GM19397 (cell line): ENCODE measurements around the gene TBX2.

Source experiments
- ATAC-seq: cut with Tn5 transposase; IDR thresholded peaks from one replicate; pipeline ENCODE4 v1.9.1; 2021; ENCODE audit warnings: mild to moderate bottlenecking, moderate library complexity; ENCODE audit not compliant: unreplicated experiment

The TBX2 gene

DNA sequence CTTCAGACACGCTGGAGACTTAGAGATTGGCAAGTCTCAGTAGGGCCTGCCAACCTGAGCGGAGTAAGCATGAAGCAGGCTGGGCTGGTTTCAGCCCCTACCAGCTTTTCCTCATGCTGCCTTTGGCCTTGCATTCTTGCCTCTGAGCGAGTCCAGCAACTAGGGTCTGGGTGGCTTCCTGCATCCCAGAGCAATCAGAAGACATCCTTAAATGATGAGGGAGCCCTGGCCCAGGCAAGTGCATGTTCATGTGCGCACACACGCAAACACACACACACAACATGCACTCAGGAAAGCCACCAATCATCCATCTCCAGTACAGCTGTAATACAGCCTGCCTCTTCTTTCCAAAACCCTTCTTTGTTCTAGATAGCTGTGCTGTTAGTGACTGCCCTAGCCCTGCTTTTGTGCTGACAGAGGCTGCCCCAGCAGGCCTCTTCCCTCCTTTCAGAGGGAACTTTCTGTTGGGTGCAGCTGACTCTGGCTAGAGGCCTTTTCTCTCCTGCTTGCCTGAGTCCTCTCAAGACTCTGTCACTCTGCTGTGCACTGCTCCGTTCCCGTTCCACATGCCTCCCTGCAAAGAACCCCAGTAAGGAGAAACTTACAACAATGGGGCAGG is 30.7 kb upstream of the TBX2 start:
- ATAC-seq, result no peak

DNA sequence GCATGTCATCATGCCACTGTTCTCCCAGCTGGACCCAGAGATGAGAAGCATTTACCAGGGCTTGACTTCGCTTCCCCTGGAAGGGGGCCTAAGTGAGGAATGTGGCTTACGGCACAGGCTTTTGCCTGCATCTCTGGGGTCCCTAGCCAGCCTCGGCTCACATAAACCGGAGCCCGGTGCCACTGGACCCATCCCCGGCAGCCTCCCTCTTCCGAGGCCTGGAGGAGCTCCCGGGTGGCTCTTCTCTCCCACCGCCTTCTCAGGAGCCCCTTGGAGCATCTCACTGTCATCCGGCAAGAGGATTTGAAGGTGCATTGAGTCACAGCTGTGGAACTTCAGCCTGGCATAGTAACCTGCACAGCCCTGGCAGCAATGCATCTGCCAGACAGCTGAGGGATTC is 29.9 kb upstream of the TBX2 start:
- no peak for ATAC-seq

DNA sequence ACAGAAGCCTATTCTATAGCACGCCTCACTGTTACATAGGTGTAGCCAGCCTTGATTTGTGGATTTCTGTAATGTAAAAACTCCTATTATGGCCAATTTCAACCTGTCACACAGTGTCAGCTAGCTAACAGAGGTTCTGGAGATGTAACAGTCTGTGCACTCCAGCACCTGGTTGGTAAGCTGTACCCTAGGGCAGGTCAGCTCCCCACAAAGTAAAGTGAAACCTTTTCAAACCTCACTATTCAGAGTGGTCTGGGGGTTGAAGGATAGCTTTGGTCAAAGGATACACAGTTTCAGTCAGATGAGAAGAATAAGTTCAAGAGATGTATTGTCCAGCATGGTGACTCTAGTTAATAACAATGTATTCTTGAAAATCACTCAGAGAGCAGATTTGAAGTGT is 28.5 kb upstream of the TBX2 start:
- ATAC-seq, result no peak

DNA sequence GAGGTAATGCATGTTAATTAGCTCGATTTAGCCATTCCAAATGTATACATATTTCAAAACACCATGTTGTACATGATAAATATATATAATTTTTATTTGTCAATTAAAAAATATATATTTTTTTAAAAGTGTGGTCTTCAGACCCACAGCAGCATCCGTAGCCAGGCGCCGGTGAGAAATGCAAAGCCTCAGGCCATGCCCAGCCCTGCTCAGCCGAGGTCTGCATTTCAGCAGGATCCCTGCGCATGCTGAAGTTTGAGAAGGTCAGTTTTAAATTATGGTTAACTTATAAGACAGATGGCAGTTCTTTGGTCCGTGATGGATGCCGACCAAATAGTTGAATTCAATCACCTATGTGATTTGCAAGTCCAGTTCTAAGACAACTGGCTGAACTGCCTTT is 28.0 kb upstream of the TBX2 start:
- no peak for ATAC-seq

DNA sequence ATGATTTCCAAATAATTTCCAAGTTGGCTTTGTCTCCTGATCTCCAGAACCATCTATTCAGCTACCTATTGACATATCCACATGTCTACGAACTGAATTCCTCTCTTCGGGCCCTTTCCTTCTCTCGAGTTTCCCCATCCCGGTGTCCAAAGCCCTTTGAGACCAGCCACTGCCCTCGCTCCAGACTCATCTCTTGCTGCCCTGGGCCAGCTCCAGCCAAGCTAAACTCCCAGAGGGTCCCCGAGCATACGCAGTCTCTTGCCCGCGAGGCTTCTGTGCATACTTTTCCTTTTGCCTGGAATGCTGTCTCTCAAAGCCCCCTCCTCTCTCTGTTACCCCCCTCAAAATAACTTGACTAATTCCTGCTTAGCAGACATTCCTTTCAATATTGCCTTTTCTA is 27.2 kb upstream of the TBX2 start:
- ATAC-seq, result no peak

DNA sequence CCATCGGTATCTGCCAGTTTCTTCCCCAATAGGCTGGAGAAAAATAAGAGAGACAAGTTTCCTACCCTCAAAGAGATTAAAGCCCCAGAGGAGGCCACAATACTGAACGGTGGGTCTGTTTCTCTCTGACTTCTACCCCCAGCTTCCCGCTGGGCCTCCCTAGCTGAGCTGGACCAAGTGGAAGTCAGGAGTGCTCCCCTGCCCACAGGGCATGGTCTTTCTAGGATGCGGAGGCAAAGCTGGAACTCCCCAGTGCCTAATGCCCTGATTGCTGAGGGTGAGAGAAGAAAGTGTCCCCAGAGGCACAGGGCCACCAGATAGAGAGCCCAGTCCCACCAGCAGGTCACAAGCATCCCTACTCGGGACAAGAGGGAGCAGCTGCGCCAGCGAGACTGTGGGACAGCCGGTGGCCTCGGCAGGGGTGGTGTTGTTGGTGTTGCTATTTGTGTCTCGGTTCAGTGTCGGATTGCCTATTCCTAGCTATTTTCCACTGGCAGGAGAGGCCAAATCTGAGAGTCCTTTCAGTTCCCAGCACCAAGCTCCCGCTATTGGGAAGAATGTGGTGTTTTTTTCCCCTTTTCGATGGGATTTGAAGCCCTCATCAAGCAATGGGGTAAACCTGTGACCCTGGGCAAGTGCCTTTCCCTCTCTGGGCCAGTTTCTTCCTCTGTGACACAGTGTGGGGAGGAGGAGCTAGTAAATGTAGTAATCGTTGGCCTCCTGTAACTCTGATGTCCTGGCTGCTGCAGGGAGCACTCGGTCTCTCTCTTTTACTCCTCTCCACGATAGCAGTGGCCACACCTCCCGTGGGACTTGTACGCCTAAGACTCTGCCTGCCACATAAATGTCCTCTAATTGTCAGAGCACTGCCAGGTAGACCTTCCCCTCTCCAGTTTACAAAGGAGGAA is 22.5 kb upstream of the TBX2 start:
- no peak for ATAC-seq

DNA sequence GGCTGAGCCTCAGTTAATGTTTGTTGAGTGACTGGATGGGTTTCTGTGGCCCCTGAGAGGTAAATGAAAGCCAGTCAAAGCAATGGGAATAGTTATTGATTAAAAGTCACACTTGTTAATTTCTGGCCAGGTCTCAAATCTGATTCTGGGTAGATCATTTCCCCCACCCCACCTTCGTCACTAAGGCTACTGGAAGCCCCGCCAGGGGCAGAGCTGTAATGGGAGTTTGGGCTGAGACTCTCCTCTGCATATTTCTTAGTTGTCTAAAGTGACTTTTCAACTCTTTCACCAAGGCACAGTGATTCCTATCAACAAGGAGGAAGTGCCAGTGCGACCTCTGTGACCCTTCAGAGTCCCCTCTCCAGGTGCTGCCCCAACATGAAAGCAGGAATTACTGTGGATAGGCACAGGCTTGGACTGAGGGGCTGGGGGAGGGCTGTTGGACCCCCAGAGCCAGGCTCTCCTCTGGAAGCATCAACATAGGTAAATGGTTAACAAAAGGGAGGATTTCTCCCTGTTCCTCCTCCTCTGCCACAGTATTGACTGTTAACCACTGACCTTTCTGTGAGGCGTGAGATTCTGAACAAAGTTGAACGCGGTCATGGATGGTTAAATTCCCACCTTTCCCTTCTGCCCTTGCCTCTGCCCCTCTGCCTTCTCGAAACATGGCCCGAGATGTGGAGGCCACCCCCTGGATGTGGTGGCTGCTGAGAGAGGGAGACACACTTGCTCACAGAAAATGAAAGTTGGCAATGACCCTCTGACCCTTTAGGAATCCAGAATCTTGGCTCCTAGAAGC is 20.8 kb upstream of the TBX2 start:
- no peak for ATAC-seq

DNA sequence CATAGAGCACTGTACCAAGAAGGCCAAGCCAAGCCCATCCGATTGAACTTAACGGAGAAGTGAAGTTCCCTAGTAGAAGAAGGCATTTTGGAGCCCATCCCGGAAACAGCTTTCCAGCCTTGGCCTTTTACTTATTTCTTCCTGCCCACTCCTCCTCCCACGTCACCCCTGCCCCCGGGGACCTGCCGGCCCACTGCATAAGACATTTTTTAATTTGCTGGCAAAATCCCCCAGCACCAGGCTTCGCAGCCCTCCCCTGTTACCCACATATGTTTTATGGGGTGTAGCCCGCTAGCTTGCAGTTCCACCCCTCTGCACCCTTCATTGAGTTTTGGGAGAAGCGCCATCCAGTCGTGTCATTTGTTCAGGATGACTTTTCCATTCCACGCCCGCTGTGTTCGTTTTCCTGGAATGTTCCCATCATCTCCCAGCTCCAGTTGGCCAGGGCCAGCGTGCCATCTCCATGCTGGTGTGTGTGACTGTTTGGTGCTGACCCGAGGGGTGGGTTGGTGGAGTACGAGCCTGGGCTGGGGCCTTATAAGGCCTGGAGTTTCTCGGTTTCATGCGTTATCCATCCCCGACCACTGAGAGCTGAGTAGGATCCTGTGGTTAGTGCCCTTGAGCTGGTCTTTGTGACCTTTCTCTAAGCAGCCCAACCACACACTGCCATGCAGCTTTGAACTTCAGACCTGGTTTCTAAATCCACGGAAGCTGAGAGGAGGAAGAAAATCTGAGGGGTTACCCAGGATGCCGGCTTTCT is 20.0 kb upstream of the TBX2 start:
- no peak for ATAC-seq

DNA sequence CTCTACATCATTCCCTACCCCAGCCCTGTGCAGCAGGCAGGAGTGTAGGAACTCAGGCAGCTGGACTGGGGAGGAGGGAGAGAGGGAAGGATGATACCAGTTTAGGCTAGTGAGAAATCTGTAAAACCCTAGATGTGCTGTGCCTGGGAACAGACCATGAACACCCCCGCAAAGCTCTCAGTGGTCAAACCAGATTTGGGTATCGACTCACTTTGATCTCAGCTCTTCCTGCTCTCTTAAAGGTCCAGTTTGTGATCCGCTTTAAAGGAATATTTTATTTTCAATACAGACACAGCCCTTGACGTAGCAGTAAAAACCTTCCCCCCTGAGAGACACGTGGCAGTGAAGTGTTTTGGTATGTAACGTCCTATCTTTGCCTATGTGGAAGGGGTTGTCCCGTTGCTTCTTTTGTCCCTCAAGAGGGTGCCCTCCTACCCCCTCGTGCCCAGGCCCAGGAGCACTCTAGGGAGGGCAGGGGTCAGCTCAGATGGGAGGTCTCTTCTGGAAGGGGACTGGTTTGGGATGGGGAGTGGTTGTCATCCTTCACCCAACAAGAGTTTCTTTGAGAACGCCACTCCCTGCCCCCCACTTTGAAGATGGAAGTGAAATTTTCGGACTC is 19.3 kb upstream of the TBX2 start:
- no peak for ATAC-seq

DNA sequence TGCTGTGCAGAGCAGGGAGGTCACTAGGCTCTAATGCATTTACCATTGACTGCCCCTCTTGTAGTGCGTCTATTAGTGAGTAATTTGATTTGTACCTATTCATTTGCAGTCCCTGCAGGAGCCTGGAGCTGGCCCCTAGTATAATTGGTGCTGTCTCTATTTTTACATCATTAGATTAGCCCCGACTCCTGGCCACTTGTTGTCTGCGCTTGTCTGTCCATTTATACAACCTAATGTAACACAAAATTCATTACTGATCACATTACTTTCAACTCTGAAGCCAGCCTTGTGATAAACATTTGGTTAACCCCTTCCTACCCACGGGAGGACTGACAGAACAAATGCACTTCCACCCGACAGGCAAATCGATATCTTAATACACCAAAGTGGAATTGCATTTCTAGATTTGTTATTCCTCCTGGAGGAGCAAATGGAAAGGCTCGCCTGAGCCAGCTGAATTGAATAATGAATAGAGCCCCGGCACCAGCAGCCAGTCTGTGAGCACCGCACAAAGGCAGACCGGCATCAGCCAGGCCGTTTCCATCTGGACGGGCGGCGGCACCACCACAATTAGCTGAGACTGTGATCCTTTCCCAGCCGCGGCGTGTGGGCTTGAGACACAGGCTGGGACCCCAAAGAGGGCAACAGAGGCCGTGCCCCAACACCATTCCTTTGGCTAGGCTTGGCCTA is 18.7 kb upstream of the TBX2 start:
- no peak for ATAC-seq

DNA sequence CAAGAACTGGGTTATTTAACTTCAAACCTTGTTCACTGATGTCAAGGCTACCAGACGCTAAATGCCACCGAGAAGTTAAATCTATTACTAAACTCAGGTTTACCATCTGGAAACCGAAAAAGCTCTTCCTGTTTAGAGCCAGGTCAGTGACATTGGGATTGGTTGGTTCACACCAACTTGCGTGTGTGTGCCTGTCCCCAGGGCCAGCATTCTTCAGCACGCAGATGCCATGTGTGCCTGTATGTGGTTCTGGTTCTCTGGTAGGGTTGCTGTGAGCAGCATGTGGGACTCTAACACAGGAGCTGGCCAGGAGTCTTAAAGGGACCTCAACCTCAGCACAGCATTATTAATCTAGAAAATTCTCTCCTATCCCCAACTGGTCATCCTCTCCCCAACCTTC is 18.1 kb upstream of the TBX2 start:
- no peak for ATAC-seq

DNA sequence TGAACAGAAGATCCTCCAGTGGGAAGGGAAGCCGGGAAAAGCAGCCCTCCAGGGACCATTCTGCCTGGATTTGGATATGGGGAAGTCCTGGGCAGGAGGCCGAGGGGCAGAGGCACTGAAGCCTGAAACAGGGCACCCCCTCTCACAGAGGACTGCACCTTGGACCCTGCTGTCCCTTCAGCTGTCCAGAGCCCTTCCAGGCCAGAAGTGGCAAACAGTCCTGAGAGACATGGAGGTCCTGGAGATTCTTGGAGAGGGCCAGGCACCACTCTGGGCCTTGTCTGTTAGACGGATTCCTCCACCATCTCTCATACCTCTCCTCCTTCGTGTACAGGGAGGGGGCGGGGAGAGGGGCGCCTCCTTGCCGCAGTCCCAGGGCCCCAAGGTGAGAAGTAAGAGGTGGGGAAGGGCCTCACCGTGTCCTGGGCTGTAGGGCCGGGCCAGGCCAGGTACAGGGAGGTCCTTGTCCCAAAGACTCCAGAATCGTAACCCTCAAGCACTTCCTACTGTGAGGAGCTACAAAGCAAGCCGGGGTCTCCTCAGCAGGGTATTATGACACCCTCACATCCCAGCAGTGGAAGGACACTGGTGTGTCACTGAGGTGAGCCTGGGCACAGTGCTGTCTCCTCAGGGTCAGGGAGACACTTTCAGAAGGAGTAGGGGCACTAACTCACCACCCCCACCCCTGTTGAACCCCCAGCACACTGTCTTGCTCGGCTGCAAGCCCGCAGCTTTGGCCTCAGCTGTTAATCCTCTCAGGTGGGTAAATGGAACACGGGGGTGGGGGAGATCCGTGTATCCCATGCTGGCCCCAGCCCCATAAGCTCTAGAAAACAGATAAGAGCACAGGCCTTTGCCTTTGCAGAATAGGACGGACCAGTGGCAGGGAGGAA is 16.6 kb upstream of the TBX2 start:
- no peak for ATAC-seq

DNA sequence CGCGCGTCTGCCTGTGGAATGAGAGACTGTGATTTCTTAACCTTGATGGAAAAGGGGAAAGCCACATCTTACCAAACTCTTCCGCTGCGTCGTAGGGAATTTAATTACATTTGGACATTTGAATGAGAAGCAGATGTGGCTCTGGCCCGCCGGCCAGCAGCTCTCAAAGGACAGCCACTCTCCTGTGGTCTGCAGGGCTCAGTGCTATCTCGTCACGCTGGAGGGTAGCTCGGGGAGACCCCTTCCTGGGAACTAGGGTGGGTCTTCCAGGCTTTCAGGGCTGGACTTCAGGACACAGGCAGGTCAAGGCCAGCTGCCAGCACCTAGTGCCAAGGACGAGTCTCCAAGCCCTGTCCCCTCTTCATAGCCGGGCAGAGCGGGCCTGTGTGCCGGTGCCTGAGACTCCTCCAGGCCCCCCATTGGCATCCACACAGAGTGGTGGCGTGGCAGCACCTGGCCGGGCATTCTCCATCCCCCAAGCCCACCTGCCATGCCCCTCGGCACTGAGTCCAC is 15.9 kb upstream of the TBX2 start:
- ATAC-seq, result no peak

DNA sequence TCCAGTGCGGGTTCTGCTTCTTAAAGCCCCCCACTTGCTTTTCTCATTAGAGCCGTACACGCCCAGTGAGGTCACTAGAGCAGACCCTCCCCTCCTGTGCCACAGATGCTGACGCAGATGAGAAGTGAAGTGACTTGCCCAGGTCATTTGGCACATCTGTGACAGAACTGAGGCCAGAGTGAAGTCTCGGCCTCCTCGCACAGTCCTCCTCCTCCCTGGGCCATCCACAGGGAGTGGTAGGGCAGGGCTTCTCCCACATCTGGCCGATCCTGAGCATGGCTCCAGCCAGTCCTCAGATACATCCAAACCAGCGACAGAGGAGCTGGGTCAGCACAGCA is 15.3 kb upstream of the TBX2 start:
- no peak for ATAC-seq

DNA sequence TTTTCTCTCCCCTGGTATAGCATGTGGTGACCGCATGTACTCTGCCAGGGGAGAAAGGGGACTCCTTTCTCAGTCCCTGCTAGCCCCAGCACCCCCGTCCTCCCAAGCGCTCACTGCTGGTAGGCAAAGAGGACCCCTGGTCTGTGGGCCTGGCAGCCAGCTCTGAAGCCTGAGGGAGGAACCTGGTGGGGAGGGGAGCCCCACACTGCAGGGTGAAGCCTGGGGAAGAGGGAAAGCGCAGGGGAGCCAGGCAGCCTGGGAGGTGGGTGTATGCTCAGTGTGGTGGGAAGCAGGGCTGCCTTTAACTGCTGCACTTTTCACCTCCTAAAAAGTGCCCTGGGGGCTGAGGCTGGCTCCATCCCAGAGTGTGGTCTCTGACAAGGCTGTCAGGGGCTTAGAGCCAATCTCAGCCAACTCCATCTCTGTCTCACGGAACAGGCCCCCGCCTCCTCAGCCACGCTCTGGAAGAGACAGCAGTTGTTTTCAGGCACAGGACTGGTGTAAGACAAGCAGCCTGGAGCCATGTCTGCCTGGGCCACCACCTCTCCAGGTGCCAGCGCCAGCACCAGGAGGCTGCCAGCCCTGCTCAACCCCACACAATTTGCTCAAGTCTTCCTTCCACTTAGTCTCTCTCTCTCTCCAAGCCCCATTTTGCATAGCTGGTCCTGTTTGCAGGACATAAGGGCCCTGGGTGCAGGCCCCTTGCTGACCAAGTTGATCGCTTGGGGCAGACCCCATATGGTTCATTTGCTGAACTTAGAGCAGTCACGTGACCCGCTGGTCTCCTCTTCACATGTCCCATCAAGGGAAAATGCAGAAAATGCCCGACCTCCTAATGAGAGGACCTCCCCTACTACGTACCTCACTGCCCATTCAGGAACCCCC is 14.7 kb upstream of the TBX2 start:
- ATAC-seq, result no peak

DNA sequence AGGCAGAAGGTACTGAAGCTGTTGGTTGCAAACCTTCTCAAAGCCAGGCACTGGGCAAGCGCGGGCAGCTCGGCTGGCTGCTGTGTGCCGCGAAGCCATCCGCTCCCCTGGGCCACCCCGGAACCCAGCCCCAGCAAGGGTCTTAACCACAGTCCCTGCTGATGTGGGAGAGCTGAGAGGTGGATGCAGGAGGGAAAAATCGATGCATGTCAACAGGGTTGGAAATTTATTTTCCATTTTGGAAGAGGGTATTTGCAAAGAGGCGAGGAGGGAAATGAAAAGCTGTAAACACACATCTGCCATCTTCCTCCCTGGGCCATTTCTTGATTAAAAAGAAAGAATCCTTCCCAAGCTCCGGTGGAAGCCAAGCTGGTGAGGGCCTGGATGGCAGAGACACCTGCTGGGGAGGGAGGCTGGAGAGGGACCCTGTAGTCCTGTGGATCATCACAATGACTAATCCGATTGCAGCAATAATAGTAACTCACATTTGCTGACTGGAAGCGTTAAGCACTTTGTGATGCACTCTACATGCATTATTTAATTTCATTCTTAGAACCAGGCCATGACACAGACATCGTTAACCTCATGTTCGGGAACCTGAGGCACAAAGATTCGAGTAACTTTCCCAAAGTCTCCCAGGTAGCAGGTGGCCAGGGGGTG is 13.9 kb upstream of the TBX2 start:
- no peak for ATAC-seq

DNA sequence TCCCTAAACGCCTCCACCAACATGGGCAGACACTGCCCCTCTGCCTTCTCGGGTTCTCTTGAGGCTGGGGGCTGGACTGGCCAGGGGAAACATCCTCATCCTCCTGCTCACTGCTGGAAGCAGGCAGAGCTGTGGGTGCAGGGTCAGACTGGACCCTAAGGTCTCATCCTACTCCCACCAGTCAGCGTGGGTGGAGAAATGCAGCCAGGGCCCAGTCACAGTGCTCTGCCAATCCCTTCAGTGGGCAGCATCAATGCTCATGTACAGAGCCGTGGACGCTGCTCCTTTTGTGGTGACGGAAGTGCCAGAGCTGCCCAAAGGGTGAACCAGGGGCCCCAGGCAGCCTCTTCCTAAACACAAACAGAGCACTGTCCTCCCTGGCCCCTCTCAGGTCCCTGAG is 13.4 kb upstream of the TBX2 start:
- ATAC-seq, result no peak
